GM18517 (cell line): ENCODE results near the gene FRMPD4.

Experiments used
- ATAC-seq: cut with Tn5 transposase; IDR thresholded peaks from one replicate; pipeline ENCODE4 v1.9.1; 2021; ENCODE audit warnings: mild to moderate bottlenecking, moderate library complexity; ENCODE audit not compliant: unreplicated experiment

Gene FRMPD4

GRCh38 chrX:12292996-12293765, 154.9 kb downstream of the FRMPD4 start:
- ATAC-seq = no peak

- no peak for ATAC-seq
Observed at GRCh38 chrX:12297353-12297752, 159.1 kb downstream of the FRMPD4 start.

DNA sequence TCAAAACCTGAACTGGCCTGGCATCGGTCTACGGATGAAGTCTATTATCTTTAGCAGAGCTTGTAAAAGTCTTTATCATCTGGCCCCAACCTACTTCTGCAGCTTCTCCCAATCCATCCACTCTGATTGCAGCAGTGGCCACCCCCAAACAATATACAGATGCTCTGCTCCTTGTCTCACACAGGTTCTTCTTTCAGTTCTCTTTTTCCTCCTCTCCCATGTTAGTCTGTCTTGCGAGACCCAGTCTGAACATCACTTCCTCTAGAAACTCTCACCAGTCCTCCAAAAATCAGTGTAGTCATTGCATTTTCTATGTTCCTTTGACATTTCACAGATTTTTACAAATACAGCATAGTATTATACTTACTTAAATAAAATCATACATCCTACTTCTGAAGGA, 163.0 kb downstream of the FRMPD4 start:
- no peak for ATAC-seq

DNA sequence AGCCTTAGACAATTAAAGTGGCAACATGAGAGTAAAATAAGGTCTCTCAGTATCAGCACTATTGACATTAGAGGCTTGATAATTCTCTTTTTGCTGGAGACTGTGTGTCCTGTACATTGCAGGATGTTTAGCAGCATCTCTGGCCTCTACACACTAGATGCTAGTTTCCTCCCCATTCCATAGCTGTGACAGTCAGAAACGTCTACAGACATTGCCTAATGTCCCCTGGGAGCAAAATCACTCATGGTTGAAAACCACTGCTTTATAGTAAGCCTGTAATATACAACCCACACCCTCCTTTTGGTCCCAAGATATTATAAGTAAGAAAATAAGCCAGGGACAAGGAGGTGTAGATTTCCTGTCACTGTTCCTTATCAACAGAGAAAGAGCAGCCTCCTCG, 166.0 kb downstream of the FRMPD4 start:
- no peak for ATAC-seq

GRCh38 chrX:12307961-12308360, 169.7 kb downstream of the FRMPD4 start:
- no peak for ATAC-seq

DNA sequence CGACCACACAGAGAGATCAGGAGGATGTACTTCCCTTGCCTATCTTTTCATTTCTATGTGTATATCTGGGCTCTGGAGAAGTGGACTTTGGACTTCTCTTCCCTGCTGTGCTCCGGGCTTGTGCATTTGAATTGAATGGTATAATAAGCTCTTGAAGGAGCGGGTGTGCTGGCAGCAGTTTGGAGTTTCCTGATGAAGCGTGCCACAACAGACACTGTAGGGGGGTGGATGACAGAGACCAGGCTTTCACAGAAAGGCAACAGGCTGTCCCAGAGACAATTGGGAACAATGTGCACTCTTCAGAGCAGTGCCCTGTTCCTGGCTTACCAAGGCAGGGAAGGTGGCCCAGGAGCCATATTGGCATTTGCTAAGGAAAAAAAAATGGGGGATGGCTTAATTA, 170.1 kb downstream of the FRMPD4 start:
- no peak for ATAC-seq

DNA sequence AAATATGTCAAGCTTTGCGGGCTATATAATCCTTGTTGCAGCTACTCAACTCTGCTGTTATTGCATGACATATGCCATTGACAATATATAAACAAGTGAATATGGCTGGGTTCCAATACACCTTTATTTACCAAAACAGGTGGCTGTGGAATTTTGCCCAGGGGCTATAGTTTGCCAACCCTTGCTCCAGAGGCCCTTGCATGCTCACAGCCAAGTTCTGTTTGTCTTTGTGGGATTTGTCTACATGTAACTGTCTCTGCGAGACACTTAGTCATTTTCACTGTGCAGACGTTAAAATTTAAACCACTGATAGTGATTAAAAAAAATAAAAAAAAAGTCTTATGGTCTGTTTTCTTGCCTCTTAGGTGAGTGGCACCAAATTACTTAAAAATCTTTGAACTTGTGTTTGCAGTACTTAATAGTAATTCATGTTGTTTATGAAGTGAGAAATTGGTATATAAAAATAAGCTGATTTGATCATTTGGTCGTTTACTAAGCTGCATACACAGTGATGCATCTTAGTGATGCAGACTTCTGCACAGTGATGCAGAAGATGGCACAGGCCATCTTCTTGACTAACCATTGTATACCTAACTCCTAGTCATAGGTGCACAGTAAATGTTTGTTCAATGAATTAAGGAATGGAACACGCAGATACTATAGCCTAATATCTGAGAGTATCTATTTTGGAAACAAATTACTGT, 170.9 kb downstream of the FRMPD4 start:
- ATAC-seq = no peak

- ATAC-seq = no peak
Observed at GRCh38 chrX:12309744-12310076, 171.4 kb downstream of the FRMPD4 start.

- no peak for ATAC-seq
Observed at GRCh38 chrX:12314651-12315050, 176.4 kb downstream of the FRMPD4 start.

GRCh38 chrX:12315526-12315925, 177.3 kb downstream of the FRMPD4 start:
- ATAC-seq = no peak

GRCh38 chrX:12319003-12319519, 180.8 kb downstream of the FRMPD4 start:
- ATAC-seq = no peak

DNA sequence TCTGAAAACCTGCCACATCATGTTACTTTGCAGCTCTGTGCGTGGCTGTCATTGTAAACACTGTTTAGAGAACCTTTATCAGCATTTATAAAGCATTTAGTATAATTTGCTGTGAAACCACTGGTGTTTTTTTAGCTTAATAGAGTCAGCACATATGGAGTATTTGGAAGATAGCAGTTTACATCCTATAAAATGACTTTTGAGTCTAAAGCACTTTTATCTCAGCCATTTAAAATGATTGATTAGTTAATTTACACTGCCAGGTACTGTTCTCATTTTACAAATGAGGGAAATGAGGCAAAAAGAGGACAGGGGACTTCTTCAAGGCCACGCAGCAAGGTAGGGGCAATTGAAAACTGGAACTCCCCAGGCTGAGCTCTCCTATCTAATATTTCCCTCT, 181.7 kb downstream of the FRMPD4 start:
- no peak for ATAC-seq

GRCh38 chrX:12322031-12322430, 183.8 kb downstream of the FRMPD4 start:
- no peak for ATAC-seq

DNA sequence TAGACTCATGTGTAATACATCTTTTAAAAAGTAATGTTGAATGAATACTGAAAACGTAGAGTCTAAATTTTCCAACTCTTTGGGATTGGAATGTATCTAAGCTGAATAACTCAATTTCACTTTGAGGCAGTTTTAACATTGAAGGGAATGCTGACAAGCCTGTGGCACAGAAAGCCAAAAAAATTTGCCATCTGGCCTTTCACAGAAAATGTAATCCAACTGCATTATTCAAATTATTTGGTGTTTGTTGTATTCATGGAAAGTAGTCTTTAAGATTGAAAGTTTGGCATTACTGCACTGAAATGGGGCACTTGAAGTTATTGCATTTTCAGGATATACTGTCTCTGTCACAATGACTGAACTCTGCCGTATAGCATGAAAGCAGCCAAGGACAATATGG, 186.9 kb downstream of the FRMPD4 start:
- ATAC-seq = no peak

DNA sequence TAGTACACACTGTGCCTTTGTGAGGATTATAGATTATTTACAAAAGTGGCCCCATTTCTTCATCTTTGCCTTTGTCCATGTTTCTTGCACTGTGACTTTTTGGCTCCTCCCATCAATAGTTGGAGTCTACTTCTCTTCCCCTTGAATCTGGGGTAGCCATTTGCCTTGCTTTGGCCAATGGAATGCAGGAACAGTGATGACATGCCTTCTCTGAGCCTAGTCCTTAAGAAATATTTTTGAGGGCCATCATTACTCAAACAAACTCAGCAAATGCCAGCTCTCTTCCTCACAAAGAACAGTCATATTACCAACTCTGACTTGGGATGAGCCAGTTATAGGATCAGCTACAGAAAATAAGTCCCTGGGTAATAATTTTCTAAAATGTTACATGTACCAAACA, 189.6 kb downstream of the FRMPD4 start:
- no peak for ATAC-seq

- no peak for ATAC-seq
Observed at GRCh38 chrX:12329476-12329875, 191.2 kb downstream of the FRMPD4 start.

GRCh38 chrX:12330841-12331240, 192.6 kb downstream of the FRMPD4 start:
- ATAC-seq = no peak

DNA sequence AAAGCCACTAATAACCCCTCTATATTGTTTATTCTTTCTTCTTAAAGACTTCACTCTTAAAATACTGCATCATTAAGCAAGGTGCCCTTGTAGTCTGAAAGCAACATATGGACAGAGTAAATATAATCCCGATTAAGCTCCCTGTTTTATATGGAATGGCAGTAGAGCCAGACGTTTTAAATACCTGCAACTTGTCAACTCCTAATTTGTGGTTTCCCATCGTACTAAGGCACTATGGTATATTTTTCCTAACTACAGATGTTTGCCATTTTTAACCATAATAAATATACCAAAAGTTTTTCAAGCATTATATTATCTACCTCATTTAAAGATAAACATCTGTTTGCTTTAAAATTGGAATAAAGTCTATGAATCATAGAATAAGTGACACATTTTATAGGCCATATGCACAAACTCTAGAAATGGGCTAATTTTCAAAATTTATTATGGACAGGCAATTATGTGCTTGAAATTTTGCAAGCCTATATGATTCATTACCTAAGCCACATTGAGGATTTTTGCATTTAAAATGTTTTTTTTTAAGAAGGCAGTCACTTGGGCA, 194.6 kb downstream of the FRMPD4 start:
- no peak for ATAC-seq

- ATAC-seq = no peak
Observed at GRCh38 chrX:12339921-12340320, 201.6 kb downstream of the FRMPD4 start.

DNA sequence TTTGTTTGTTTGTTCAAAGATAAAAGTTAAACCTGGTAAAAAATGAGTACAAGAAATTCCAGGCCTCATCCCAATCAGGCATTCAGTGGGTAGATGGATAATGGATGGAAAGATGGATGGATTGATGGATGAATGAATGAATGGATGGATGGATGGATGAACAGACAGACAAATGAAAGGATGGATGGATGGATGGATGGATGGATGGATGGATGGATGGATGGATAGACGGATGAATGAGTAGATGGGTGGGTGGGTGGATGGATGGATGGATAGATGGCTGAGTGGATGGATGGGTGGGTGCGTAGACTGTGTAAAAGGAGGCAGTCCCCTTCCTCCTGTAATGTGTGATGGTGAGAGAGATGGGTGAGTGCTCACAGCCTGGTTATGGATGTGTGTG, 206.7 kb downstream of the FRMPD4 start:
- ATAC-seq = no peak

DNA sequence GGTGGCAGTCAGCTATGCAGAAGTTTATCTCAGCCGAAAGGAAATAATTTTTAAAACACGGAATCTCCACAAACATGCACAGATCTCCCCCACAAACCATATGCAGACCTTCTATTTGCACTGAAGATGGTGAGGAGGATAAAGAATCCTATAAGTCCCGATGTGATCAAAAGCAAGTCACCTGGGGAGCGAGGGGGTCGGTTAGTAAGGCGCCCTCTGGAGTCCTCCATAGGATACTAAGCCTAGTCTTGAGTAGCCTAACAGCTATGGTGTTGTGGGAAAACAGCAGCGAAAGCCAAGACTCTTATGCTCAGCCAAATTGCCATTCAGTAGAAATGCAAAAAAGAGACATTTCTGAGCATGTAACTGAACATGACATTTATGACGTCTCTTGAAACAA, 210.9 kb downstream of the FRMPD4 start:
- ATAC-seq = no peak

GRCh38 chrX:12352922-12353321, 214.6 kb downstream of the FRMPD4 start:
- ATAC-seq = no peak
